Measurements from ENCODE around the gene SLC6A7.

DNA sequence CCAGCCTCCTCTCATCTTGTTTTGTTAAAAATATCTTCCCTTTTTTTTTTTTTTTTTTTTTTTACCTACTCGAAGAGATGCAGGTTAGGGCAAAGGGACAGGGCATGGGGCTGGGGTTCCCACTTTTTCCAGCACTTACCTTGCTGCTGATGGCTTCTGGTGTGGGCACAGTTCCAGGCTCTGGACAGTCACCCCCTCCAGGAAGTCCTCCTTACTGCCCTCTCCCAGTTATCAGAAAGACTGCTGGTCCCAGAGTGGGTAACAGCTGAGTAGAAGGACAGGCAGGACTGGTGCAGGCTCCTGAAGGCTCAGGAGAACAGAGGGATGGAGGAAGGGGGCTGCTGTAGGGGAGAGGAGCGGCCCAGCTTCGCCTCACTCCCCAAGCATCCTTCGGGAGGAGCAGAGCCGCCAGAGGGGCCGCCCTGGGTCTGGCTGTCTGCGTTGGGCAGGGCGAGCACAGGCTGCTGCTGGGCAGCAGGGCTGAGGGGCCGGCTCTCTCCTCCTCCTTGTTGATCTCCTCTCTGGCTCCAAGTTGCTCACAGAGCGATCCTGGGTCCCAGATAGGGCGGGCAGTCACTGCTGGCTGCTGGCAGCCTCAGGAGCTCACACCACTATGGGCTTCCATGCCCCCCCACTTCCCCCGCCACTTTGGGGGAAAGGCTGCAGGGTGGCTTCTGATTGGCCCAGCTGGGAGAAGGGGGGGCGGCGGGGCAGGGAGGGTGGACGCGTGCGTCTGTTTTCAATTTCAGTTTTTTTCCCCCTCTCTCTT is 34.4 kb upstream of the SLC6A7 start, which contains the start of gene PDGFRB:
- TF ChIP-seq, protein P1, sequence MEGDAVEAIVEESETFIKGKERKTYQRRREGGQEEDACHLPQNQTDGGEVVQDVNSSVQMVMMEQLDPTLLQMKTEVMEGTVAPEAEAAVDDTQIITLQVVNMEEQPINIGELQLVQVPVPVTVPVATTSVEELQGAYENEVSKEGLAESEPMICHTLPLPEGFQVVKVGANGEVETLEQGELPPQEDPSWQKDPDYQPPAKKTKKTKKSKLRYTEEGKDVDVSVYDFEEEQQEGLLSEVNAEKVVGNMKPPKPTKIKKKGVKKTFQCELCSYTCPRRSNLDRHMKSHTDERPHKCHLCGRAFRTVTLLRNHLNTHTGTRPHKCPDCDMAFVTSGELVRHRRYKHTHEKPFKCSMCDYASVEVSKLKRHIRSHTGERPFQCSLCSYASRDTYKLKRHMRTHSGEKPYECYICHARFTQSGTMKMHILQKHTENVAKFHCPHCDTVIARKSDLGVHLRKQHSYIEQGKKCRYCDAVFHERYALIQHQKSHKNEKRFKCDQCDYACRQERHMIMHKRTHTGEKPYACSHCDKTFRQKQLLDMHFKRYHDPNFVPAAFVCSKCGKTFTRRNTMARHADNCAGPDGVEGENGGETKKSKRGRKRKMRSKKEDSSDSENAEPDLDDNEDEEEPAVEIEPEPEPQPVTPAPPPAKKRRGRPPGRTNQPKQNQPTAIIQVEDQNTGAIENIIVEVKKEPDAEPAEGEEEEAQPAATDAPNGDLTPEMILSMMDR (IDR thresholded peaks at IDR 0.05): no peak
- TF ChIP-seq POLR2A (IDR thresholded peaks at IDR 0.05): peak in 3 of 4 donors; percentile 32 to 74 (median 64)
- TF ChIP-seq POLR2AphosphoS5 (IDR thresholded peaks at IDR 0.05): peak; percentile 49 to 75

Data from upper lobe of left lung (tissue), 4 donors.